Stomach (tissue), 9 donors: Measurements from ENCODE around the gene MICAL2. TPM values are rescaled to one million over a fixed set of nuclear protein-coding genes. Genes with fewer than 3 reads are reported as not detected.
A peak's percentile ranks its signal among the peaks of the same experiment; 100 is the strongest.

Experiments used
- DNase-seq, 2 donors: peaks; one replicate each; pipeline versions ENCODE4 v3.0.0 to v3.0.0-alpha.2; 2013 to 2019
- H3K27ac ChIP-seq, 5 donors: fragments of 200-600 bp in 4 of 5; sonication (generic) in 4 of 5; one replicate each; pipeline ENCODE4 v1.5.1; 2013 to 2019; ENCODE audit warnings: mild to moderate bottlenecking in 1 of 5, moderate library complexity in 1 of 5
- H3K27me3 ChIP-seq, 3 donors: fragments of 200-600 bp; sonication (generic); one replicate each; pipeline ENCODE4 v1.5.1; 2017 to 2019; ENCODE audit warnings: mixed run types in 1 of 3
- H3K36me3 ChIP-seq, 4 donors: fragments of 200-600 bp; sonication (generic); 1 replicate in 3 of 4; 2 replicates in 1 of 4; pipeline ENCODE4 v1.5.1; 2016 to 2019
- H3K4me1 ChIP-seq, 4 donors: fragments of 200-600 bp; sonication (generic); one replicate each; pipeline ENCODE4 v1.5.1; 2016 to 2019
- H3K4me3 ChIP-seq, 4 donors: fragments of 200-600 bp; sonication (generic) in 3 of 4; one replicate each; pipeline ENCODE4 v1.5.1; 2016 to 2019; ENCODE audit warnings: mild to moderate bottlenecking in 1 of 4
- H3K9me3 ChIP-seq, 4 donors: fragments of 200-600 bp; sonication (generic); one replicate each; pipeline ENCODE4 v1.5.1; 2016 to 2019
- CTCF ChIP-seq, 7 experiments: fragments of 450-650 bp in 4 of 7; fragments of 200-600 bp in 3 of 7; sonication (generic) in 3 of 7; IDR thresholded peaks; one replicate each; pipeline ENCODE4 v1.5.1; 2016 to 2019; ENCODE audit warnings: antibody characterized with exemption in 7 of 7, control low read depth in 2 of 7, mild to moderate bottlenecking in 1 of 7
- EP300 ChIP-seq: sonication (generic); formaldehyde crosslinking; IDR thresholded peaks from one replicate; pipeline ENCODE4 v1.6.1; 2017; ENCODE audit warnings: antibody characterized with exemption
- POLR2A ChIP-seq, 4 donors: fragments of 450-650 bp; IDR thresholded peaks; one replicate each; pipeline ENCODE4 v1.6.1; 2016; ENCODE audit warnings: antibody characterized with exemption in 4 of 4, control low read depth in 2 of 4, mild to moderate bottlenecking in 1 of 4, moderate library complexity in 1 of 4
- POLR2AphosphoS5 ChIP-seq, 3 donors: sonication (generic); formaldehyde crosslinking; IDR thresholded peaks; one replicate each; pipeline ENCODE4 v1.6.1; 2016; ENCODE audit warnings: antibody characterized with exemption in 3 of 3
- WGBS, 5 donors: extraction: QIAGEN DNeasy Blood & Tissue Kit in 3 of 5; methylation state at CpG; one replicate each; pipeline versions ENCODE4 v1.1.5 to v1.1.7; 2013 to 2018; 5-methylcytosine and 5-hydroxymethylcytosine counted together
- intact Hi-C: fragments of 100-400 bp; cut with DNase I; formaldehyde crosslinking; loops from one replicate; pipeline ENCODE4 v1.15.1; 2023; ENCODE audit warnings: low total_unique reads
- polyA plus RNA-seq, 3 donors: library from polyadenylated mRNA; stranded (reverse); fragments of 200-250 nt; gene quantifications; one replicate each; pipeline ENCODE4 v1.2.3, GENCODE V29; 2013
- total RNA-seq, 5 donors: library from RNA; depleted of rRNA; stranded (reverse); fragments of >200 nt; gene quantifications; one replicate each; pipeline versions ENCODE4 v1.1.0 to v1.2.3, GENCODE V29; 2014 to 2016
- donor health status: healthy with polysubstance abuse.
- donor health status: Bipolar disorder and iron deficiency.
- donor health status: healthy.

Gene MICAL2
- total and polyA plus RNA-seq, 8 donors = 11.2 to 165 (median 83.3) TPM

DNA sequence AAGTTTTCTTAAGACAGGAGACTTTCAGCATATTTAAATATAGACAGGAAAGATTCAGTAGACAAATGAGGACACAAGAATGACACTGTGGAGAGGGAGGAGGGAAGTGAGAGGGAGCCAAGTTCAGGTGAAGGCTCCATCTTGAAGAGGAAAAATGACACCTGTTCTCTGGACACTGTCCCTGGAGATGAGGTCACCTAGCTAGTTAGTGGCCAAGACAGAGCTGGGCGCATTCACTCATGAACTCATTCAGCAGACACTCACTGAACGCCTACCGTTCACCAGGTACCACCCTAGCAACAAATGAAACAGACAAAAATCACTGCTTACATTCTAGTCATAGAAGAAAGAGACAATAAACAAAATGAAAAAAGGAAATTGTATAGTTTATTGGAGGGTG lies 163.7 kb downstream of the MICAL2 start:
- no peaks in the 10 kb centered on the region for H3K36me3 ChIP-seq
- no peaks in the 10 kb centered on the region for H3K9me3 ChIP-seq
- 94 to 99% (median 96%) methylated on average over 3 of the region's 3 CpGs for WGBS, 5 donors
- no peaks in the 10 kb centered on the region for H3K27me3 ChIP-seq
- no peak overlapping the region for H3K27ac ChIP-seq
- intact Hi-C loops = no loop called here
- no peak overlapping the region for H3K4me3 ChIP-seq
- peaks cover 11 to 20% (median 18%) of the 10 kb centered on the region in 4 donors for H3K4me1 ChIP-seq
- no peak for TF ChIP-seq CTCF (IDR thresholded peaks at IDR 0.05)
- no peak for TF ChIP-seq POLR2A (IDR thresholded peaks at IDR 0.05)
- no peak for TF ChIP-seq EP300
- no peak for TF ChIP-seq POLR2AphosphoS5 (IDR thresholded peaks at IDR 0.05)
- no peak for DNase-seq

GRCh38 chr11:12274558-12275197 lies 164.3 kb downstream of the MICAL2 start:
- Histone ChIP-seq H3K27me3 (no peaks in the 10 kb centered on the region), H3K36me3 (no peaks in the 10 kb centered on the region), H3K4me3 (no peak overlapping the region), H3K27ac (no peak overlapping the region), H3K9me3 (no peaks in the 10 kb centered on the region), H3K4me1 (peaks cover 7 to 19% (median 18%) of the 10 kb centered on the region in 4 donors)
- WGBS, 5 donors = 91 to 95% (median 94%) methylated on average over 14 of the region's 14 CpGs
- no peak for DNase-seq
- TF ChIP-seq POLR2A (IDR thresholded peaks at IDR 0.05) (no peak), CTCF (IDR thresholded peaks at IDR 0.05) (no peak), EP300 (no peak), POLR2AphosphoS5 (IDR thresholded peaks at IDR 0.05) (no peak)
- intact Hi-C loops = no loop called here

GRCh38 chr11:12275818-12276217 lies 165.4 kb downstream of the MICAL2 start:
- no peak for DNase-seq
- WGBS, 5 donors = 77 to 91% (median 88%) methylated on average over 5 to 9 of the region's 9 CpGs
- no peak for TF ChIP-seq EP300
- no peak for TF ChIP-seq POLR2AphosphoS5 (IDR thresholded peaks at IDR 0.05)
- TF ChIP-seq POLR2A (IDR thresholded peaks at IDR 0.05) = no peak
- no peak for TF ChIP-seq CTCF (IDR thresholded peaks at IDR 0.05)

GRCh38 chr11:12276356-12276755 lies 166.0 kb downstream of the MICAL2 start:
- H3K4me3 ChIP-seq = no peak overlapping the region
- H3K9me3 ChIP-seq = no peaks in the 10 kb centered on the region
- WGBS, 5 donors = 89 to 96% (median 92%) methylated on average over 6 of the region's 6 CpGs
- peaks cover 15 to 26% (median 21%) of the 10 kb centered on the region in 4 donors for H3K4me1 ChIP-seq
- TF ChIP-seq EP300 = no peak
- no peaks in the 10 kb centered on the region for H3K27me3 ChIP-seq
- intact Hi-C loops = no loop called here
- no peak overlapping the region for H3K27ac ChIP-seq
- DNase-seq = peak in 1 of 2 donors; percentile 22
- no peaks in the 10 kb centered on the region for H3K36me3 ChIP-seq

More at GRCh38 chr11:12275818-12276217, 165.4 kb downstream of the MICAL2 start:
- H3K27me3 ChIP-seq = no peaks in the 10 kb centered on the region
- H3K4me3 ChIP-seq = no peak overlapping the region
- no peak overlapping the region for H3K27ac ChIP-seq
- H3K9me3 ChIP-seq = no peaks in the 10 kb centered on the region
- intact Hi-C loops = no loop called here
- peaks cover 11 to 21% (median 18%) of the 10 kb centered on the region in 4 donors for H3K4me1 ChIP-seq
- no peaks in the 10 kb centered on the region for H3K36me3 ChIP-seq

DNA sequence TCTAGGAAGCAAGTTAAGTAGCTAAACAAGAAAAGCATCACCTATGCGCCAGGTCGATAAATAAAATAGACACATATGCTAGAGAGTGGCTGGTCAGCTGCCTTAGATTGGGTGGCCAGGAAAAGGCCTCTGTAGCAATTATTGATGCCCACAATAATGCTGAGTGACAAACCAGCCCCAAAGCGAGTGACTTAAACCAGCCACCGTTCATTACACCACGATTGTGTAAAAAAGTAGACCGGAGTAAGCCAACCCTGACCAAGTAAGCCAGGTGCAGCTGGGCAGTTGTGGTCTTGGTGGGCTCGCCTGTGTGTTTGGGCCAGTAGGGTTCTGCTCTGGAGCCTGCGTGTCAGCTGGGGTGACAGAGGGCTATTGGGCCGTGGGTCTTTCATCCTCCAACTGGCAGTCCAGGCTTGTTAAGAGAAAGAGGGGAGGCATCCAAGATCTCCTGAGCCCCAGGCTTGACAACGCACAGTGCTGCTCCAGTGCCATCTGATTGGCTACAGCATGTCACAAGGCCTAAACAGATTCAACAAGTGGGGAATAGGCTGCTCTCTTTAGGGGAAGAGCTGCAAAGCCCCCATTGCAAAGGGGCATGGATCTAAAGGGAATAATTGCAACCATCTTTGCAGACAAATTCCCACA lies 166.6 kb downstream of the MICAL2 start:
- 78 to 91% (median 86%) methylated on average over 10 of the region's 10 CpGs for WGBS, 5 donors
- Histone ChIP-seq H3K4me1 (peaks cover 15 to 31% (median 24%) of the 10 kb centered on the region in 4 donors), H3K4me3 (no peak overlapping the region), H3K9me3 (no peaks in the 10 kb centered on the region), H3K36me3 (no peaks in the 10 kb centered on the region), H3K27ac (no peak overlapping the region), H3K27me3 (no peaks in the 10 kb centered on the region)
- intact Hi-C loops = no loop called here
- TF ChIP-seq CTCF (IDR thresholded peaks at IDR 0.05) = no peak
- TF ChIP-seq POLR2AphosphoS5 (IDR thresholded peaks at IDR 0.05) = no peak
- no peak for TF ChIP-seq EP300
- no peak for TF ChIP-seq POLR2A (IDR thresholded peaks at IDR 0.05)
- peak in 1 of 2 donors; percentile 10 for DNase-seq
